CD4-positive, alpha-beta T cell (primary cell): ENCODE measurements around the gene RBM38. TPM values are rescaled to one million over a fixed set of nuclear protein-coding genes. Genes with fewer than 3 reads are reported as not detected.

ENCODE experiments used
- ATAC-seq: fragments of 200-7000 bp; cut with Tn5 transposase; one replicate; pipeline ENCODE4 v1.10.0; 2022; ENCODE audit warnings: mild to moderate bottlenecking; ENCODE audit not compliant: poor library complexity
- CTCF ChIA-PET: fragments of 350-600 bp; sonication (Branson Sonifier 250); formaldehyde crosslinking; loops from one replicate; lab custom pipeline; 2021; ENCODE audit warnings: antibody characterized with exemption, inconsistent platforms; lab: Charles Lee
- POLR2A ChIA-PET: fragments of 350-600 bp; sonication (Branson Sonifier 250); formaldehyde crosslinking; loops from one replicate; lab custom pipeline; 2021; ENCODE audit warnings: antibody characterized with exemption, inconsistent platforms; lab: Charles Lee
- DNase-seq, 14 experiments: peaks; one replicate each; pipeline ENCODE4 v3.0.0-alpha.2; 2013 to 2020; ENCODE audit warnings: mixed read lengths in 2 of 14
- H3K27ac ChIP-seq, 2 donors: one replicate each; pipeline versions ENCODE4 v1.5.1 to v1.7.0; 2013; ENCODE audit warnings: low read length in 2 of 2, low read depth in 1 of 2, mild to moderate bottlenecking in 1 of 2
- H3K27me3 ChIP-seq, 2 experiments: 1 replicate in 1 of 2; 2 replicates in 1 of 2; pipeline versions ENCODE4 v1.6.1 to v1.7.0; 2013; ENCODE audit warnings: low read length in 2 of 2, control low read depth in 1 of 2, mild to moderate bottlenecking in 1 of 2, moderate library complexity in 1 of 2; ENCODE audit not compliant: insufficient read depth in 2 of 2, control insufficient read depth in 1 of 2
- H3K36me3 ChIP-seq: one replicate; pipeline ENCODE4 v1.6.1; 2013; ENCODE audit warnings: low read length, control low read depth; ENCODE audit not compliant: insufficient read depth
- H3K4me1 ChIP-seq: one replicate; pipeline ENCODE4 v1.6.1; 2013; ENCODE audit warnings: low read length, control low read depth; ENCODE audit not compliant: insufficient read depth
- H3K4me3 ChIP-seq: one replicate; pipeline ENCODE4 v1.5.1; 2013; ENCODE audit warnings: mild to moderate bottlenecking, low read length, moderate library complexity
- H3K9me3 ChIP-seq, 2 experiments: 1 replicate in 1 of 2; 2 replicates in 1 of 2; pipeline versions ENCODE4 v1.6.1 to v1.7.0; 2013; ENCODE audit warnings: low read length in 2 of 2, mild to moderate bottlenecking in 2 of 2, control low read depth in 1 of 2, moderate library complexity in 1 of 2; ENCODE audit not compliant: control insufficient read depth in 1 of 2, insufficient read depth in 1 of 2
- H3K27ac Mint-ChIP-seq: one replicate; pipeline ENCODE4 v1.8.0; 2020; ENCODE audit warnings: mixed read lengths
- H3K27me3 Mint-ChIP-seq: one replicate; pipeline ENCODE4 v1.8.0; 2021; ENCODE audit warnings: mixed read lengths
- H3K36me3 Mint-ChIP-seq: one replicate; pipeline ENCODE4 v1.8.0; 2021; ENCODE audit warnings: low read depth, mixed read lengths
- H3K4me1 Mint-ChIP-seq: one replicate; pipeline ENCODE4 v1.8.0; 2021; ENCODE audit warnings: low read depth, mixed read lengths
- H3K4me3 Mint-ChIP-seq: one replicate; pipeline ENCODE4 v1.8.0; 2020; ENCODE audit warnings: mild to moderate bottlenecking, mixed read lengths
- H3K9me3 Mint-ChIP-seq: one replicate; pipeline ENCODE4 v1.8.0; 2020; ENCODE audit warnings: mixed read lengths
- CTCF ChIP-seq: fragments of 200-600 bp; IDR thresholded peaks from one replicate; pipeline ENCODE4 v1.8.0; 2022; ENCODE audit warnings: antibody characterized with exemption, mild to moderate bottlenecking
- intact Hi-C, 2 experiments: fragments of 100-400 bp; cut with DNase I in 1 of 2; cut with micrococcal nuclease in 1 of 2; formaldehyde crosslinking; loops; one replicate each; pipeline versions ENCODE4 v1.15.1 to v1.9.0; 2023 to 2025; cut with DNase I, micrococcal nuclease
- total RNA-seq, 174 experiments: library from RNA in 2 of 174; stranded (reverse) in 2 of 174; gene quantifications; one replicate each; pipeline ENCODE4 v1.2.3 and lab custom pipeline; 2021 to 2026

The RBM38 gene
- total RNA-seq, 2 experiments from 2014 or later: 604 to 645 TPM

DNA sequence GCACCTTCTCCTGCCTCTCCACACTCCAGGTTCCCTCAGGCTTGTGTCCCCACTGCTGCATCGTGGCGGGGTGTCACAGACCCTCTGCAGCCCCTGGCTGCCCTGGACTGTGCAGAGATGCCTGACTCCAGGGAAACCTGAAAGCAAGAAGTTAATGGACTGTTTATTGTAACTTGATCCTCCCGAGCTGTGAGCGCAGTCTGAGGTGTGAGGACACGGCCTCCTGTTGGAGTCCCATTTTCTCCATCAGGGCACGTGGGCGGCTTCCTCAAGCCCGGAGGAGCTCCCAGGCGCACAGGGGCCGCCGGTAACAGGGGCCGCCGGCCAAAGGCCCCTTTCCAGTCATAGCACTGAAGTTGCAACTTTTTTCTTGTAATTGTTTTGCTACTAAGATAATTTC is 16.9 kb downstream of the RBM38 start:
- intact Hi-C loops: no loop called here
- ChIA-PET CTCF (no interaction called here), POLR2A (interaction anchor here (1.6 to 5.5 kb wide), 3 partner anchors 11 to 15 kb away, joined by 5 to 46 read pairs (median 6); no protein-coding TSS in a partner anchor)
- Histone ChIP-seq H3K27ac (no peak overlapping the region), H3K4me3 (no peak overlapping the region), H3K27me3 (no peaks in the 10 kb centered on the region), H3K9me3 (no peaks in the 10 kb centered on the region), H3K36me3 (peaks cover 65% of the 10 kb centered on the region), H3K4me1 (peaks cover 52% of the 10 kb centered on the region)
- H3K27me3 Mint-ChIP-seq: no peaks in the 10 kb centered on the region
- peak overlapping the region; percentile 96 for H3K27ac Mint-ChIP-seq
- no peak for TF ChIP-seq CTCF
- peak overlapping the region; percentile 65 for H3K4me3 Mint-ChIP-seq
- no peaks in the 10 kb centered on the region for H3K9me3 Mint-ChIP-seq
- H3K36me3 Mint-ChIP-seq: peaks cover 81% of the 10 kb centered on the region
- ATAC-seq (no peak), DNase-seq (no peak)
- H3K4me1 Mint-ChIP-seq: peaks cover 36% of the 10 kb centered on the region

DNA sequence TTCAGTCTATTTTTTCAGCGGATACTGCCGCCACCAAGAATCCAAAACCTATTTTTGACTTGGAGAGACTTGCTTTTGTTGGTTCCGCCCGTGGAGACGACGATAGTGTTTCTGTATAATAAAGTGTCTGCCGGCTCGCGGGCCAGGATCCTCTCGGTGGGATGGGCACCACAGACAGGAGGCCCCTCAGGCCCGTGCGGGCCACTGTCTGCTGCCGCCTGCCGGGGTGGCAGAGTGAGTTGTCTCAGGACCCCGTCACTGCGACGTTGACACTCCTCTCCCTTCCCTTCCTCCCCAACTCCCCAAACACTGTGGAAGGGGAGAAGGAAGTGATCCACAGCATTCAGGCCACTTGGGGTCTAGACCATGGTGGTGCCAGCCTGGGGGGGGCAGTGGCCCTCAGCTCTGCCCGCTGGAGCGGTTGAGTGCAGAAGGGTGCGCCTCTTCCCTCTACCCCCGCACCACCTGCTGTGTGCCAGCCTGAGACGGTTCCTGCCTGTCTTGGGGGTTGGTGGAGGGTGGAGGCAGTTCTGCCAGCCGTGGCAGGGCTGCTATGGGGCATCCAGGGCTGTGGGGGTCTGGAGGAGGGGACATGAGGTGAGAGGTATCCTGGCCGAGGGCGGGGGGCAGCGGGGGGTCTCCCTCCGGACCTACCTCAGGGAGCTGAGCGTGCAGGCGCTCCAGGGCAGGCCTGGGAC is 17.5 kb downstream of the RBM38 start:
- no peaks in the 10 kb centered on the region for H3K27me3 Mint-ChIP-seq
- peaks cover 75% of the 10 kb centered on the region for H3K36me3 Mint-ChIP-seq
- H3K27ac Mint-ChIP-seq: peak overlapping the region; percentile 96
- ChIA-PET POLR2A (interaction anchor here (1.0 to 5.5 kb wide), 6 partner anchors 11 to 26 kb away, joined by 3 to 46 read pairs (median 6); no protein-coding TSS in a partner anchor), CTCF (no interaction called here)
- ATAC-seq (peak; percentile 6), DNase-seq (no peak)
- Histone ChIP-seq H3K9me3 (no peaks in the 10 kb centered on the region), H3K4me1 (peaks cover 46% of the 10 kb centered on the region), H3K36me3 (peaks cover 59% of the 10 kb centered on the region), H3K27ac (no peak overlapping the region), H3K27me3 (no peaks in the 10 kb centered on the region), H3K4me3 (no peak overlapping the region)
- no peaks in the 10 kb centered on the region for H3K9me3 Mint-ChIP-seq
- H3K4me1 Mint-ChIP-seq: peaks cover 30% of the 10 kb centered on the region
- intact Hi-C loops: no loop called here
- peak overlapping the region; percentile 65 for H3K4me3 Mint-ChIP-seq
- no peak for TF ChIP-seq CTCF

DNA sequence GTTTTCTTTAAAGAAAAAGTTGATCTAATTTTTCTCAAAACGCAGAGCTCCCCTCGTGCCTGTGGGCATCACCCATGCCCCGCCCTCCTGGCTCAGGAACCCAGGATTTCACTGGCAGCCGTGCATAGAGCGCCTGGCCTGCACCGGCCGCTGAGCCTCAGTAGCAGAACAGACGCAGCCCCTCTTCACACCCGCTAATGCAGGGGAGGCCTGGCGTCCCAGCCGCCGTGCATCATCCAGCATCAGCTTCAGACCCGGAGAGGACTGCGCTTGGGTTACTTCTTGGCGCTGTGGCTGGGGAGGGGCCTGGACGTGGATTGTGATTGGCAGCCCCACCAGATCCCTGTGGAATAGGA is 18.1 kb downstream of the RBM38 start:
- DNase-seq (no peak), ATAC-seq (peak; percentile 7)
- Mint-ChIP-seq H3K9me3 (no peaks in the 10 kb centered on the region), H3K27me3 (no peaks in the 10 kb centered on the region), H3K36me3 (peaks cover 69% of the 10 kb centered on the region), H3K27ac (peak overlapping the region; percentile 96), H3K4me3 (peak overlapping the region; percentile 71), H3K4me1 (peaks cover 25% of the 10 kb centered on the region)
- Histone ChIP-seq H3K4me1 (peaks cover 40% of the 10 kb centered on the region), H3K27ac (no peak overlapping the region), H3K27me3 (no peaks in the 10 kb centered on the region), H3K36me3 (peaks cover 53% of the 10 kb centered on the region), H3K4me3 (no peak overlapping the region), H3K9me3 (no peaks in the 10 kb centered on the region)
- intact Hi-C loops: no loop called here
- CTCF ChIA-PET: no interaction called here
- POLR2A ChIA-PET: interaction anchor here (1.0 to 5.5 kb wide), 6 partner anchors 12 to 26 kb away, joined by 3 to 46 read pairs (median 6); no protein-coding TSS in a partner anchor
- TF ChIP-seq CTCF: no peak
